GM12878 (cell line): ENCODE results near the gene POLR1H. TPM values are rescaled to one million over a fixed set of nuclear protein-coding genes. Genes with fewer than 3 reads are reported as not detected.

ENCODE experiments used
- ATAC-seq: fragments of 200-7000 bp; cut with Tn5 transposase; 3 replicates; pipeline ENCODE4 v1.9.1; 2020; ENCODE audit warnings: mild to moderate bottlenecking, moderate library complexity
- BruUV-seq: library from RNA; stranded (reverse); fragments of 400-500 nt; replicated peaks from 2 replicates; lab custom pipeline; 2021; lab: Mats Ljungman, UMichigan
- CTCF ChIA-PET: fragments of 300-600 bp; sonication (Branson Sonifier 250); formaldehyde crosslinking; extraction: SDS; loops from one replicate; lab custom pipeline; 2021; ENCODE audit warnings: inconsistent platforms; lab: Yijun Ruan, JAX
- POLR2A ChIA-PET: fragments of 350-600 bp; formaldehyde crosslinking; extraction: SDS; loops from one replicate; lab custom pipeline; 2021; ENCODE audit warnings: inconsistent platforms; lab: Charles Lee
- RAD21 ChIA-PET: fragments of 300-600 bp; sonication (Branson Sonifier 250); formaldehyde crosslinking; loops from one replicate; lab custom pipeline; 2023; ENCODE audit warnings: antibody characterized with exemption; ENCODE audit not compliant: unreplicated experiment; lab: Charles Lee
- SMC1A ChIA-PET: fragments of 300-600 bp; sonication (Branson Sonifier 250); formaldehyde crosslinking; loops from one replicate; lab custom pipeline; 2023; ENCODE audit not compliant: unreplicated experiment, uncharacterized antibody; lab: Charles Lee
- DNase-seq: peaks from one replicate; pipeline ENCODE4 v3.0.0-alpha.2; 2011; ENCODE audit warnings: low read depth, low spot score
- FAIRE-seq: peaks from 3 replicates; lab custom pipeline; 2011; peaks lifted over from hg19 to GRCh38; lab: Jason Lieb, UNC
- H2AFZ ChIP-seq: 2 replicates; pipeline ENCODE4 v1.6.0; 2011; ENCODE audit warnings: low read depth, low read length, control low read depth; ENCODE audit not compliant: control insufficient read depth
- H3K27ac ChIP-seq: 2 replicates; pipeline ENCODE4 v1.5.1; 2011; ENCODE audit warnings: control low read depth; ENCODE audit not compliant: control insufficient read depth, insufficient read depth
- H3K27me3 ChIP-seq, 2 experiments: replicated peaks in 1 of 2; 2 replicates each; pipeline versions ENCODE4 v1.6.0 to v1.6.1; 2011; ENCODE audit warnings: low read length in 1 of 2; ENCODE audit not compliant: control insufficient read depth in 2 of 2, insufficient read depth in 2 of 2
- H3K36me3 ChIP-seq, 2 experiments: 2 replicates each; pipeline ENCODE4 v1.5.1; 2011; ENCODE audit warnings: low read length in 1 of 2; ENCODE audit not compliant: control insufficient read depth in 2 of 2, insufficient read depth in 2 of 2
- H3K4me1 ChIP-seq: 2 replicates; pipeline ENCODE4 v1.6.1; 2011; ENCODE audit warnings: mild to moderate bottlenecking, low read length, moderate library complexity, mixed read lengths; ENCODE audit not compliant: control insufficient read depth, insufficient read depth
- H3K4me2 ChIP-seq: 2 replicates; pipeline ENCODE4 v1.6.0; 2011; ENCODE audit warnings: control low read depth; ENCODE audit not compliant: control insufficient read depth, insufficient read depth
- H3K4me3 ChIP-seq: fragments of 200-600 bp; sonication (generic); 2 replicates; pipeline ENCODE4 v1.5.1; 2016
- H3K79me2 ChIP-seq: 2 replicates; pipeline ENCODE4 v1.6.0; 2011; ENCODE audit warnings: low read length; ENCODE audit not compliant: control insufficient read depth, insufficient read depth
- H3K9ac ChIP-seq: 2 replicates; pipeline ENCODE4 v1.8.0; 2011; ENCODE audit warnings: low read length, control low read depth, mixed read lengths; ENCODE audit not compliant: control insufficient read depth, insufficient read depth
- H3K9me3 ChIP-seq: replicated peaks from 3 replicates; pipeline ENCODE4 v1.5.1; 2011; ENCODE audit warnings: mild to moderate bottlenecking, low read length; ENCODE audit not compliant: control insufficient read depth, insufficient read depth
- H4K20me1 ChIP-seq: 2 replicates; pipeline ENCODE4 v1.6.0; 2011; ENCODE audit not compliant: control insufficient read depth, insufficient read depth
- ATF3 ChIP-seq: IDR thresholded peaks from 2 replicates; pipeline ENCODE4 v1.6.1; 2011; ENCODE audit warnings: low read depth, mild to moderate bottlenecking, low read length, moderate library complexity, borderline replicate concordance; ENCODE audit errors: extremely low read depth
- CREB1 ChIP-seq: IDR thresholded peaks from 2 replicates; pipeline ENCODE4 v1.6.1; 2012; ENCODE audit warnings: low read depth, mild to moderate bottlenecking, inconsistent platforms
- EED ChIP-seq: sonication (generic); IDR thresholded peaks from 2 replicates; pipeline ENCODE4 v1.6.1; 2016; ENCODE audit warnings: antibody characterized with exemption, low read depth
- FOXK2 ChIP-seq: fragments of 450-650 bp; IDR thresholded peaks from 2 replicates; pipeline ENCODE4 v1.6.1; 2017; ENCODE audit warnings: mild to moderate bottlenecking, moderate library complexity
- PAX8 ChIP-seq: fragments of 450-650 bp; IDR thresholded peaks from 2 replicates; pipeline ENCODE4 v1.6.1; 2017; ENCODE audit warnings: mild to moderate bottlenecking, moderate library complexity
- POLR2AphosphoS5 ChIP-seq: IDR thresholded peaks from 2 replicates; pipeline ENCODE4 v1.6.1; 2011; ENCODE audit warnings: mild to moderate bottlenecking, low read length, inconsistent platforms
- RAD51 ChIP-seq: fragments of 450-650 bp; IDR thresholded peaks from 2 replicates; pipeline ENCODE4 v1.6.1; 2016; ENCODE audit warnings: moderate library complexity, mild to moderate bottlenecking, inconsistent platforms
- ZBTB4 ChIP-seq: fragments of 450-650 bp; formaldehyde crosslinking; IDR thresholded peaks from 2 replicates; pipeline ENCODE4 v1.4.0; 2022; ENCODE audit warnings: mild to moderate bottlenecking, moderate library complexity
- WGBS: methylation state at CpG from one replicate; pipeline ENCODE4 v1.1.6; 2016; ENCODE audit warnings: low lambda C conversion rate; ENCODE audit not compliant: insufficient replicate concordance, insufficient coverage; ENCODE audit errors: missing lambda C conversion rate; 5-methylcytosine and 5-hydroxymethylcytosine counted together
- in situ Hi-C: fragments of 300-500 bp; cut with MboI; formaldehyde crosslinking; loops from 9 replicates; pipeline ENCODE4 v1.14.3; 2018; ENCODE audit warnings: mixed read lengths
- intact Hi-C: fragments of 100-400 bp; cut with micrococcal nuclease; formaldehyde crosslinking; loops from one replicate; pipeline ENCODE4 v1.14.2; 2022; ENCODE audit not compliant: unreplicated experiment
- polyA plus RNA-seq, 11 experiments: library from polyadenylated mRNA; depleted of rRNA in 4 of 11; unstranded in 6 of 11; stranded (reverse) in 5 of 11; fragments of >200 nt; fragmentation: Nextera tagmentation in 4 of 11; fragmentation: Illumina TruSeq in 1 of 11; extraction: Ambion mirVana in 4 of 11; extraction: Trizol in 1 of 11; gene quantifications; 1 replicate in 1 of 11; 2 replicates in 10 of 11; pipeline versions ENCODE4 v1.2.1 to v1.2.3, GENCODE V29; 2011 to 2016; ENCODE audit warnings: inconsistent platforms in 2 of 11, missing spikeins in 2 of 11, low read depth in 1 of 11
- total RNA-seq, 4 experiments: library from RNA; depleted of rRNA in 3 of 4; stranded (reverse); fragments of >200 nt in 3 of 4; fragmentation: Illumina TruSeq in 1 of 4; extraction: Trizol in 1 of 4; gene quantifications; 2 replicates each; pipeline versions ENCODE4 v1.2.1 to v1.2.3, GENCODE V29; 2013 to 2021

Gene POLR1H
- total and polyA plus RNA-seq, 10 of the 15 experiments (the other 5 are each of a cell fraction or from before 2014, with no cell fraction given) = 50.6 to 160 (median 77.7) TPM

- Histone ChIP-seq H3K4me1 (no peaks in the 10 kb centered on the region), H3K36me3 (no peaks in the 10 kb centered on the region), H3K27ac (no peak overlapping the region), H3K9ac (no peak overlapping the region), H3K4me2 (no peak overlapping the region), H2AFZ (no peak overlapping the region), H3K4me3 (no peak overlapping the region), H4K20me1 (no peaks in the 10 kb centered on the region), H3K27me3 (peaks cover 4 to 16% of the 10 kb centered on the region in 2 experiments), H3K9me3 (no peaks in the 10 kb centered on the region), H3K79me2 (no peaks in the 10 kb centered on the region)
- intact Hi-C loops = no loop called here
- DNase-seq (no peak), FAIRE-seq (no peak), ATAC-seq (no peak)
- ChIA-PET POLR2A (no interaction called here), RAD21 (interaction anchor here (1.5 kb wide), 1 partner anchor 26 kb away, joined by 4 read pairs; no protein-coding TSS in a partner anchor), CTCF (interaction anchor here (1.0 to 1.3 kb wide), 5 partner anchors 10 to 55 kb away, joined by 3 to 5 read pairs (median 3); partner anchors contain the start of genes POLR1H and PPP1R11), SMC1A (interaction anchor here (1.7 kb wide), 1 partner anchor 54 kb away, joined by 4 read pairs; no protein-coding TSS in a partner anchor)
- in situ Hi-C loops = no loop called here
- BruUV-seq = no TSS peak
- TF ChIP-seq FOXK2 (no peak), PAX8 (no peak), EED (no peak), POLR2AphosphoS5 (no peak), ZBTB4 (CRISPR knock-in tag) (no peak), RAD51 (no peak), ATF3 (no peak), CREB1 (no peak)
- 8% methylated on average over 4 of the region's 4 CpGs for WGBS
These were observed 16.2 kb downstream of the POLR1H start for GRCh38 chr6:30077218-30077617.
